HCT116 (cell line): ENCODE results near the gene SETD3. TPM values are rescaled to one million over a fixed set of nuclear protein-coding genes. Genes with fewer than 3 reads are reported as not detected.

Experiments
- ATAC-seq: fragments of 200-7000 bp; cut with Tn5 transposase; 2 replicates; pipeline ENCODE4 v1.9.1; 2020; ENCODE audit warnings: mild to moderate bottlenecking, moderate library complexity
- BruUV-seq: library from RNA; stranded (reverse); fragments of 400-500 nt; replicated peaks from 2 replicates; lab custom pipeline; 2021; lab: Mats Ljungman, UMichigan
- CTCF ChIA-PET: fragments of 300-600 bp; sonication (Branson Sonifier 250); formaldehyde crosslinking; loops from one replicate; lab custom pipeline; 2021; ENCODE audit warnings: antibody characterized with exemption; lab: Charles Lee
- POLR2A ChIA-PET: fragments of 300-600, 350-600 bp; sonication (Branson Sonifier 250); formaldehyde crosslinking; loops from one replicate; lab custom pipeline; 2021; ENCODE audit warnings: antibody characterized with exemption; lab: Charles Lee
- RAD21 ChIA-PET, 2 experiments: fragments of 300-600 bp; sonication (Branson Sonifier 250); formaldehyde crosslinking; loops; one replicate each; lab custom pipeline; 2023; ENCODE audit warnings: low total read pairs in 2 of 2; ENCODE audit not compliant: uncharacterized antibody in 2 of 2, unreplicated experiment in 2 of 2, low non-redundant PET in 1 of 2; lab: Charles Lee
- DNase-seq: peaks from one replicate; pipeline ENCODE4 v3.0.0-alpha.2; 2010; ENCODE audit warnings: low read depth, low spot score
- H2AFZ ChIP-seq: fragments of 200-600 bp; shearing (Covaris generic), sonication (generic); 2 replicates; pipeline ENCODE4 v1.6.1; 2017; ENCODE audit warnings: low read depth, mixed run types, mixed read lengths, antibody characterized with exemption, low read length; ENCODE audit not compliant: poor library complexity, severe bottlenecking
- H3K27ac ChIP-seq: 2 replicates; pipeline ENCODE4 v1.5.1; 2012; ENCODE audit warnings: low read depth, low read length
- H3K27me3 ChIP-seq: fragments of 200-600 bp; sonication (generic); 2 replicates; pipeline ENCODE4 v1.6.1; 2016; ENCODE audit warnings: mixed run types, low read length, mixed read lengths; ENCODE audit not compliant: insufficient read depth
- H3K36me3 ChIP-seq, 2 experiments: fragments of 200-500 bp in 1 of 2; fragments of 200-600 bp in 1 of 2; sonication (Bioruptor generic) in 1 of 2; sonication (generic) in 1 of 2; 2 replicates each; pipeline versions ENCODE4 v1.5.1 to v1.6.1; 2014 to 2016; ENCODE audit warnings: low read length in 2 of 2, inconsistent platforms in 1 of 2, mixed read lengths in 1 of 2, mixed run types in 1 of 2; ENCODE audit not compliant: insufficient read depth in 2 of 2, control insufficient read depth in 1 of 2
- H3K4me1 ChIP-seq, 2 experiments: fragments of 200-600 bp in 1 of 2; sonication (generic) in 1 of 2; 2 replicates each; pipeline versions ENCODE4 v1.5.1 to v1.6.1; 2012 to 2017; ENCODE audit warnings: low read length in 2 of 2, inconsistent platforms in 1 of 2, mild to moderate bottlenecking in 1 of 2, mixed read lengths in 1 of 2, mixed run types in 1 of 2, moderate library complexity in 1 of 2; ENCODE audit not compliant: insufficient read depth in 2 of 2, control insufficient read depth in 1 of 2
- H3K4me2 ChIP-seq: fragments of 200-600 bp; sonication (generic); 2 replicates; pipeline ENCODE4 v1.6.1; 2017; ENCODE audit warnings: mixed run types, low read length, mixed read lengths
- H3K4me3 ChIP-seq, 2 experiments: fragments of 200-600 bp in 1 of 2; sonication (generic) in 1 of 2; replicated peaks in 1 of 2; 2 replicates each; pipeline ENCODE4 v1.5.1; 2011 to 2016; ENCODE audit warnings: low read length in 2 of 2, control low read depth in 1 of 2, low read depth in 1 of 2, mild to moderate bottlenecking in 1 of 2, mixed read lengths in 1 of 2, mixed run types in 1 of 2
- H3K79me2 ChIP-seq: fragments of 200-600 bp; sonication (generic); 2 replicates; pipeline ENCODE4 v1.6.1; 2017; ENCODE audit warnings: mild to moderate bottlenecking, mixed run types, low read length, moderate library complexity, mixed read lengths; ENCODE audit not compliant: insufficient read depth
- H3K9ac ChIP-seq: fragments of 200-600 bp; sonication (generic); 2 replicates; pipeline ENCODE4 v1.6.1; 2016; ENCODE audit warnings: low read length, mixed read lengths
- H3K9me2 ChIP-seq: fragments of 200-600 bp; sonication (generic), shearing (Covaris generic); 2 replicates; pipeline ENCODE4 v1.6.1; 2017; ENCODE audit warnings: mixed run types, mild to moderate bottlenecking, moderate library complexity; ENCODE audit not compliant: insufficient read depth
- H3K9me3 ChIP-seq, 2 experiments: fragments of 200-500 bp in 1 of 2; fragments of 200-600 bp in 1 of 2; sonication (Bioruptor generic) in 1 of 2; sonication (generic) in 1 of 2; 2 replicates each; pipeline ENCODE4 v1.6.1; 2014 to 2017; ENCODE audit warnings: low read length in 2 of 2, mixed read lengths in 2 of 2, inconsistent platforms in 1 of 2, low read depth in 1 of 2, mild to moderate bottlenecking in 1 of 2, mixed run types in 1 of 2, moderate library complexity in 1 of 2; ENCODE audit not compliant: control insufficient read depth in 1 of 2, insufficient read depth in 1 of 2
- H4K20me1 ChIP-seq: fragments of 200-600 bp; sonication (generic), shearing (Covaris generic); 2 replicates; pipeline ENCODE4 v1.6.1; 2017; ENCODE audit warnings: mixed run types, mild to moderate bottlenecking, moderate library complexity; ENCODE audit not compliant: insufficient read depth
- CBX3 ChIP-seq: IDR thresholded peaks from 2 replicates; pipeline ENCODE4 v1.6.1; 2012; ENCODE audit warnings: low read depth
- CEBPB ChIP-seq: IDR thresholded peaks from 2 replicates; pipeline ENCODE4 v1.6.1; 2012; ENCODE audit warnings: low read depth
- EGR1 ChIP-seq: IDR thresholded peaks from 2 replicates; pipeline ENCODE4 v1.6.1; 2012; ENCODE audit warnings: low read depth
- ELF1 ChIP-seq: IDR thresholded peaks from 2 replicates; pipeline ENCODE4 v1.6.1; 2012; ENCODE audit warnings: low read depth, borderline replicate concordance
- EZH2 ChIP-seq: fragments of 200-600 bp; sonication (generic); IDR thresholded peaks from 2 replicates; pipeline ENCODE4 v1.6.1; 2017; ENCODE audit warnings: antibody characterized with exemption, mixed run types
- EZH2phosphoT487 ChIP-seq: fragments of 200-600 bp; IDR thresholded peaks from 2 replicates; pipeline ENCODE4 v1.6.1; 2018; ENCODE audit warnings: antibody characterized with exemption, borderline replicate concordance
- FOSL1 ChIP-seq: IDR thresholded peaks from 2 replicates; pipeline ENCODE4 v1.6.1; 2012; ENCODE audit warnings: low read depth
- JUND ChIP-seq: IDR thresholded peaks from 2 replicates; pipeline ENCODE4 v1.6.1; 2012
- POLR2AphosphoS5 ChIP-seq: IDR thresholded peaks from 2 replicates; pipeline ENCODE4 v1.6.1; 2011; ENCODE audit warnings: mild to moderate bottlenecking, low read depth, low read length, moderate library complexity
- SIN3A ChIP-seq: IDR thresholded peaks from 2 replicates; pipeline ENCODE4 v1.6.1; 2012; ENCODE audit warnings: low read depth
- SRF ChIP-seq: IDR thresholded peaks from 2 replicates; pipeline ENCODE4 v1.6.1; 2012; ENCODE audit warnings: low read depth
- YY1 ChIP-seq: IDR thresholded peaks from 2 replicates; pipeline ENCODE4 v1.6.1; 2011; ENCODE audit warnings: low read length, low read depth, moderate library complexity, mild to moderate bottlenecking; ENCODE audit not compliant: insufficient replicate concordance; ENCODE audit errors: extremely low read depth
- ZFX ChIP-seq: fragments of 450-650 bp; IDR thresholded peaks from 2 replicates; pipeline ENCODE4 v1.6.1; 2017
- ZNF274 ChIP-seq: fragments of 200-500 bp; sonication (Bioruptor generic); IDR thresholded peaks from 2 replicates; pipeline ENCODE4 v1.6.1; 2014; ENCODE audit warnings: mild to moderate bottlenecking, low read depth, low read length, inconsistent platforms
- intact Hi-C: fragments of 100-400 bp; cut with micrococcal nuclease; formaldehyde crosslinking; loops from 2 replicates; pipeline ENCODE4 v1.10.0; 2022
- total RNA-seq: library from RNA; stranded (reverse); gene quantifications from one replicate; pipeline ENCODE4 v1.2.1, GENCODE V29; 2021; ENCODE audit not compliant: unreplicated experiment
- TF ChIP-seq, protein P1 (sequence below): IDR thresholded peaks from 2 replicates; pipeline ENCODE4 v1.6.1; 2012
- TF ChIP-seq, protein P2 (sequence below): IDR thresholded peaks from 2 replicates; pipeline ENCODE4 v1.6.1; 2011; ENCODE audit warnings: mild to moderate bottlenecking, low read length, moderate library complexity; ENCODE audit not compliant: insufficient replicate concordance; ENCODE audit errors: extremely low read depth
- TF ChIP-seq, protein P3 (sequence below), 3 experiments: fragments of 200-600 bp in 1 of 3; sonication (generic) in 1 of 3; IDR thresholded peaks in 2 of 3; conservative IDR thresholded peaks in 1 of 3; 2 replicates each; pipeline ENCODE4 v1.5.1; 2012 to 2017; ENCODE audit warnings: low read depth in 2 of 3, low read length in 2 of 3, antibody characterized with exemption in 1 of 3, borderline replicate concordance in 1 of 3, control low read depth in 1 of 3, mild to moderate bottlenecking in 1 of 3, mixed read lengths in 1 of 3, mixed run types in 1 of 3, moderate library complexity in 1 of 3; ENCODE audit not compliant: insufficient read depth in 1 of 3
- TF ChIP-seq, protein P4 (sequence below): IDR thresholded peaks from 2 replicates; pipeline ENCODE4 v1.6.1; 2012; ENCODE audit warnings: low read depth

The SETD3 gene
- total RNA-seq, 1 experiment from 2014 or later: 46.6 TPM

DNA sequence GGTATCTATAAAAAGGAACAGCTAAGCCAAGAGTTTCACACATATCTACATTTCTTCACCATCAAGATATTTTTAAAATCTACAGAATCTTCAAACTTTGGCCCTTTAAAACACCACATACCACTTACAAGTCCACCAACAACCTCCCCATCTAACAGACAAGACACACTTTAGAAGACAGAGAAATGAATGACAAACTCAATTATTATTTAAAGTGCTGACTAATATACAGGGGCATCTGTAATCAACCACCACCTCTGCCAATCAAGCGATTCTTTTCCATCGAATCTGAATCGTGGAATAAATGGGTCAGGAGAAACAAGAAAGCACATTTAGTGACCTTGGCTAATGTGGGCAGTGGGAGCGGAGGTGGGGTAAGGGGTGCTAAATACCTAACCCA, 7.7 kb downstream of the SETD3 start:
- H3K36me3 ChIP-seq: no peaks in the 10 kb centered on the region
- 0 out of 4 replicates have a peak, but pooled peaks cover 0 to 2% of the 10 kb centered on the region in 2 experiments for H3K4me1 ChIP-seq
- DNase-seq: no peak
- POLR2A ChIA-PET: no interaction called here
- intact Hi-C loops: no loop called here
- H3K9me3 ChIP-seq: no peaks in the 10 kb centered on the region
- no TSS peak for BruUV-seq
- RAD21 ChIA-PET: no interaction called here
- H3K27ac ChIP-seq: no peak overlapping the region
- H4K20me1 ChIP-seq: no peaks in the 10 kb centered on the region; the same call in 1 of the 2 replicates
- H2AFZ ChIP-seq: no peak overlapping the region
- no peaks in the 10 kb centered on the region for H3K27me3 ChIP-seq
- CTCF ChIA-PET: no interaction called here
- H3K9me2 ChIP-seq: no peaks in the 10 kb centered on the region
- no peak for TF ChIP-seq CBX3
- no peak for TF ChIP-seq SIN3A
- no peak for TF ChIP-seq CEBPB
- TF ChIP-seq EZH2phosphoT487: no peak
- TF ChIP-seq, protein P1, sequence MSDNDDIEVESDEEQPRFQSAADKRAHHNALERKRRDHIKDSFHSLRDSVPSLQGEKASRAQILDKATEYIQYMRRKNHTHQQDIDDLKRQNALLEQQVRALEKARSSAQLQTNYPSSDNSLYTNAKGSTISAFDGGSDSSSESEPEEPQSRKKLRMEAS: no peak
- no peak for TF ChIP-seq POLR2AphosphoS5
- no peak for TF ChIP-seq ELF1
- no peak for TF ChIP-seq JUND
- no peak for TF ChIP-seq ZFX
- no peak for TF ChIP-seq EGR1
- TF ChIP-seq ZNF274: no peak
- TF ChIP-seq EZH2: no peak
- no peak for TF ChIP-seq SRF
- TF ChIP-seq FOSL1: no peak
- TF ChIP-seq, protein P2, sequence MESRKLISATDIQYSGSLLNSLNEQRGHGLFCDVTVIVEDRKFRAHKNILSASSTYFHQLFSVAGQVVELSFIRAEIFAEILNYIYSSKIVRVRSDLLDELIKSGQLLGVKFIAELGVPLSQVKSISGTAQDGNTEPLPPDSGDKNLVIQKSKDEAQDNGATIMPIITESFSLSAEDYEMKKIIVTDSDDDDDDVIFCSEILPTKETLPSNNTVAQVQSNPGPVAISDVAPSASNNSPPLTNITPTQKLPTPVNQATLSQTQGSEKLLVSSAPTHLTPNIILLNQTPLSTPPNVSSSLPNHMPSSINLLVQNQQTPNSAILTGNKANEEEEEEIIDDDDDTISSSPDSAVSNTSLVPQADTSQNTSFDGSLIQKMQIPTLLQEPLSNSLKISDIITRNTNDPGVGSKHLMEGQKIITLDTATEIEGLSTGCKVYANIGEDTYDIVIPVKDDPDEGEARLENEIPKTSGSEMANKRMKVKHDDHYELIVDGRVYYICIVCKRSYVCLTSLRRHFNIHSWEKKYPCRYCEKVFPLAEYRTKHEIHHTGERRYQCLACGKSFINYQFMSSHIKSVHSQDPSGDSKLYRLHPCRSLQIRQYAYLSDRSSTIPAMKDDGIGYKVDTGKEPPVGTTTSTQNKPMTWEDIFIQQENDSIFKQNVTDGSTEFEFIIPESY: no peak
- TF ChIP-seq, protein P3, sequence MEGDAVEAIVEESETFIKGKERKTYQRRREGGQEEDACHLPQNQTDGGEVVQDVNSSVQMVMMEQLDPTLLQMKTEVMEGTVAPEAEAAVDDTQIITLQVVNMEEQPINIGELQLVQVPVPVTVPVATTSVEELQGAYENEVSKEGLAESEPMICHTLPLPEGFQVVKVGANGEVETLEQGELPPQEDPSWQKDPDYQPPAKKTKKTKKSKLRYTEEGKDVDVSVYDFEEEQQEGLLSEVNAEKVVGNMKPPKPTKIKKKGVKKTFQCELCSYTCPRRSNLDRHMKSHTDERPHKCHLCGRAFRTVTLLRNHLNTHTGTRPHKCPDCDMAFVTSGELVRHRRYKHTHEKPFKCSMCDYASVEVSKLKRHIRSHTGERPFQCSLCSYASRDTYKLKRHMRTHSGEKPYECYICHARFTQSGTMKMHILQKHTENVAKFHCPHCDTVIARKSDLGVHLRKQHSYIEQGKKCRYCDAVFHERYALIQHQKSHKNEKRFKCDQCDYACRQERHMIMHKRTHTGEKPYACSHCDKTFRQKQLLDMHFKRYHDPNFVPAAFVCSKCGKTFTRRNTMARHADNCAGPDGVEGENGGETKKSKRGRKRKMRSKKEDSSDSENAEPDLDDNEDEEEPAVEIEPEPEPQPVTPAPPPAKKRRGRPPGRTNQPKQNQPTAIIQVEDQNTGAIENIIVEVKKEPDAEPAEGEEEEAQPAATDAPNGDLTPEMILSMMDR (IDR thresholded peaks at IDR 0.05 in 2 of 3, conservative IDR thresholded peaks at IDR 0.05 in 1 of 3; ENCODE audit: borderline replicate concordance in 1 of 3, insufficient read depth in 1 of 3, low read depth in 2 of 3, low read length in 2 of 3): no peak
- TF ChIP-seq, protein P4, sequence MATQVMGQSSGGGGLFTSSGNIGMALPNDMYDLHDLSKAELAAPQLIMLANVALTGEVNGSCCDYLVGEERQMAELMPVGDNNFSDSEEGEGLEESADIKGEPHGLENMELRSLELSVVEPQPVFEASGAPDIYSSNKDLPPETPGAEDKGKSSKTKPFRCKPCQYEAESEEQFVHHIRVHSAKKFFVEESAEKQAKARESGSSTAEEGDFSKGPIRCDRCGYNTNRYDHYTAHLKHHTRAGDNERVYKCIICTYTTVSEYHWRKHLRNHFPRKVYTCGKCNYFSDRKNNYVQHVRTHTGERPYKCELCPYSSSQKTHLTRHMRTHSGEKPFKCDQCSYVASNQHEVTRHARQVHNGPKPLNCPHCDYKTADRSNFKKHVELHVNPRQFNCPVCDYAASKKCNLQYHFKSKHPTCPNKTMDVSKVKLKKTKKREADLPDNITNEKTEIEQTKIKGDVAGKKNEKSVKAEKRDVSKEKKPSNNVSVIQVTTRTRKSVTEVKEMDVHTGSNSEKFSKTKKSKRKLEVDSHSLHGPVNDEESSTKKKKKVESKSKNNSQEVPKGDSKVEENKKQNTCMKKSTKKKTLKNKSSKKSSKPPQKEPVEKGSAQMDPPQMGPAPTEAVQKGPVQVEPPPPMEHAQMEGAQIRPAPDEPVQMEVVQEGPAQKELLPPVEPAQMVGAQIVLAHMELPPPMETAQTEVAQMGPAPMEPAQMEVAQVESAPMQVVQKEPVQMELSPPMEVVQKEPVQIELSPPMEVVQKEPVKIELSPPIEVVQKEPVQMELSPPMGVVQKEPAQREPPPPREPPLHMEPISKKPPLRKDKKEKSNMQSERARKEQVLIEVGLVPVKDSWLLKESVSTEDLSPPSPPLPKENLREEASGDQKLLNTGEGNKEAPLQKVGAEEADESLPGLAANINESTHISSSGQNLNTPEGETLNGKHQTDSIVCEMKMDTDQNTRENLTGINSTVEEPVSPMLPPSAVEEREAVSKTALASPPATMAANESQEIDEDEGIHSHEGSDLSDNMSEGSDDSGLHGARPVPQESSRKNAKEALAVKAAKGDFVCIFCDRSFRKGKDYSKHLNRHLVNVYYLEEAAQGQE: no peak
- no peak for TF ChIP-seq YY1
- TF ChIP-seq, all 23 proteins: peak for 0
- Histone ChIP-seq H3K4me3 (no peak overlapping the region), H3K4me2 (no peak overlapping the region), H3K9ac (no peak overlapping the region), H3K79me2 (peaks cover 89% of the 10 kb centered on the region)
- ATAC-seq: no peak
